ENCODE data around the gene ZNF425. TPM values are rescaled to one million over a fixed set of nuclear protein-coding genes. Genes with fewer than 3 reads are reported as not detected.

Gene ZNF425
- polyA plus RNA-seq (2012; ENCODE audit: insufficient read depth, insufficient read length, low read depth), result 11.9 TPM

GRCh38 chr7:149125863-149126661 lies at the start of gene ZNF425:
TSS of gene ZNF425 (minus strand) at chr7:149126324. CDS start at chr7:149126213, 111 bp downstream.
- H3K27me3 ChIP-seq, result no peaks in the 10 kb centered on the region
- DNase-seq, result peak; percentile 97
- H3K9me3 ChIP-seq, result no peaks in the 10 kb centered on the region; the same call in 1 of the 2 replicates
- peak within 1 kb of the TSS; percentile 93 for H3K4me3 ChIP-seq (ENCODE audit: low read depth, low read length)
- no peaks in the 10 kb centered on the region for H3K4me1 ChIP-seq
- peaks cover 12% of the 10 kb centered on the region; the same call in 1 of the 2 replicates for H3K36me3 ChIP-seq
- peak; percentile 88 for TF ChIP-seq CTCF (IDR thresholded peaks at IDR 0.05; ENCODE audit: low read depth, low read length)

DNA sequence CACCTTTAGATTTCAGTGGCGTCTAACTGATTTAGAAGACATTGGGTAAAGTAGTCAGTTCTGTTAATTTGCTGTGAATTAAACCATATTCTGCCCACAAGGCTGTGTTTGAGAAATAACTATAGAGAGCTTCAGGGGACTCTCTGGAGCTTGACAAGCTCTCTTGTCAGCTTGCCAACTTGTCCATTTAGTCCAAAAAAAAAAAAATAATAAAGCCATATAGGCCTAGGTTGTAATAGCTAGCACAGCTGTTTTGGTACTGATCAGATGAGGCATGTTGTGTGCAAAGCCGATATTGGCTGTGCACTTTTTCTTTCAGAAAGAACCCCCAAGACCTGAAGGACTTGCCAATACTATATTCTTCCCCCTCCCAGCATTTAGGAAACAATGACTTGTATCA lies 49.0 kb upstream of the ZNF425 start:
- H3K4me1 ChIP-seq, result peaks cover 7% of the 10 kb centered on the region
- peaks cover 70% of the 10 kb centered on the region for H3K36me3 ChIP-seq
- H3K4me3 ChIP-seq (ENCODE audit: low read depth, low read length), result no peak overlapping the region
- H3K9me3 ChIP-seq, result no peaks in the 10 kb centered on the region
- no peaks in the 10 kb centered on the region for H3K27me3 ChIP-seq
- DNase-seq, result no peak
- TF ChIP-seq CTCF (IDR thresholded peaks at IDR 0.05; ENCODE audit: low read depth, low read length), result no peak

GRCh38 chr7:149172534-149172920 lies 46.4 kb upstream of the ZNF425 start:
- TF ChIP-seq CTCF (IDR thresholded peaks at IDR 0.05; ENCODE audit: low read depth, low read length), result no peak
- Histone ChIP-seq H3K36me3 (peaks cover 70% of the 10 kb centered on the region), H3K27me3 (no peaks in the 10 kb centered on the region), H3K9me3 (no peaks in the 10 kb centered on the region), H3K4me3 (ENCODE audit: low read depth, low read length) (no peak overlapping the region), H3K4me1 (peaks cover 7% of the 10 kb centered on the region)
- no peak for DNase-seq

DNA sequence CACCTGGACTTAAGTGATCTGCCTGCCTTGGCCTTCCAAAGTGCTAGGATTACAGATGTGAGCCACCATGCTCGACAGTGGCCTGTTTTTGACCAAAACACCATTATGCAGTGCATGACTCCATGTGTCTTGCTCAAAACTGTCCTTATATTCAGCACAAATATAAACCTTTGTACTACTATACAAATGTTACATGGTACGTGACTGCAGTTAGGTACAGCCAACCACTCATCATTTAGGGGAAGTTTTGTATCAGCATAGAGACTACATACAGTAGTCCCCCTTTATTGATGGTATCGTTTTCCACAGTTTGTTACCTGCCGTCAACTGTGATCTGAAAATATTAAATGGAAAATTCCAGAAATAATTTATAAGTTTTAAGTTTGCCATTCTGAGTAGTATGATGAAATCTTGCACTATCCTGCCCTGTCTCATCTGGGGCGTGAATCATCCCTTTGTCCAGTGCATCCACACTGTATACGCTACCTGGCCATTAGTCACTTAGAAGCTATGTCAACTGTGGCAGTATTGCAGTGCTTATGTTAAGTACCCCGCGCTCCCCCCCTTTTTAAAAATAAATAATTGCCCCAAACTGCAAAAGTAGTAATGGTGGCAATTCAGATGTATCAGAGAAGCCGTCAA lies 45.9 kb upstream of the ZNF425 start:
- Histone ChIP-seq H3K4me1 (peaks cover 7% of the 10 kb centered on the region), H3K36me3 (peaks cover 68% of the 10 kb centered on the region), H3K27me3 (no peaks in the 10 kb centered on the region), H3K4me3 (ENCODE audit: low read depth, low read length) (no peak overlapping the region), H3K9me3 (no peaks in the 10 kb centered on the region)
- no peak for TF ChIP-seq CTCF (IDR thresholded peaks at IDR 0.05; ENCODE audit: low read depth, low read length)
- no peak for DNase-seq

GRCh38 chr7:149166630-149167352 lies 40.7 kb upstream of the ZNF425 start:
- peaks cover 74% of the 10 kb centered on the region for H3K36me3 ChIP-seq
- no peaks in the 10 kb centered on the region for H3K9me3 ChIP-seq
- no peaks in the 10 kb centered on the region for H3K27me3 ChIP-seq
- no peak overlapping the region for H3K4me3 ChIP-seq (ENCODE audit: low read depth, low read length)
- DNase-seq, result no peak
- no peak for TF ChIP-seq CTCF (IDR thresholded peaks at IDR 0.05; ENCODE audit: low read depth, low read length)
- H3K4me1 ChIP-seq, result no peaks in the 10 kb centered on the region
